ENCODE data around the gene THBS1.

THBS1 gene

DNA sequence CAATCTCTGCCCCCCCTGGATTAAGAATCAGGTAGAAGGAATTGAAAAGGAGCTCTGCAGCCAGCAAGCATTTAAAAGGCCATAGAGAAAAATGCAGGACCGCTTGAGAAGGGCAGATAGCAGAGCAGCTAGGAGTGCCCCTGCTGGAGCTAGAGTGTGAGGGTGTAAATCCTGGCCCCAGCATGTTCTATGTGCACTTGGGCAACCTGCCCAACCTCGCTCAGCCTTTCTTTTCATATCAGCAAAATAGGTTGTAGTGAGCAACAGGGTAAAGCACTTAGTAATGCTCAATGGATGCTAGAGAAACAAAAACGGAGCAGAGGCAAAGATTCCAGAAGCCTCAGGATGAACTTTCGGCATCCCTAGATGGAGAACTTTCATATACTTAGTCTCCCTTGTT, 25.0 kb upstream of the THBS1 start:
- no peak for TF ChIP-seq CTCF (IDR thresholded peaks at IDR 0.05)
- Histone ChIP-seq H3K9me3 (no peaks in the 10 kb centered on the region), H3K36me3 (no peaks in the 10 kb centered on the region), H3K4me1 (ENCODE audit: control insufficient read depth in 1 of 2, insufficient read depth in 1 of 2, low read depth in 1 of 2, low read length in 1 of 2) (peaks cover 11 to 13% of the 10 kb centered on the region in 2 experiments), H3K27me3 (peaks cover 73% of the 10 kb centered on the region), H3K4me3 (ENCODE audit: low read depth in 1 of 2, low read length in 1 of 2) (no peak overlapping the region), H3K27ac (no peak overlapping the region)

DNA sequence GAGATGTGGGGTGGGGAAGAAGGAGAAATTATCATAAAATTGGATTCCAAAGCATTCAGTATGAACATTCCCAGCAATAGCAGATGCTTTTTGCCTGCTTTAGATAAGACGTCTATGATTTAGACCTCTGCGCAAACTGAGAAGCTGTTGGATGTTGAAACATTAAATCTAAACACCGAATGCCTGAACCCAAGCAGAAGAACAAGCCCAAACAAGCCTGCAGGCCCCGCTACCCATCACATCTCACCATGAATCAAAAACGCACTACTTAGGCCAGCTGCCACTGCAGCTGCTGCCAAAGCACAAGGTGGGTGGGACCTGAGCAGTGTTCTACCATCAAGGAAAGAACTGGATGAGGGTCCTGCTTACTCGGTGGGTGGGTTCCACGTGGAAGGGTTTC, 24.4 kb upstream of the THBS1 start:
- H3K4me1 ChIP-seq (ENCODE audit: control insufficient read depth in 1 of 2, insufficient read depth in 1 of 2, low read depth in 1 of 2, low read length in 1 of 2): peaks cover 11 to 13% of the 10 kb centered on the region in 2 experiments
- H3K4me3 ChIP-seq (ENCODE audit: low read depth in 1 of 2, low read length in 1 of 2): no peak overlapping the region
- H3K9me3 ChIP-seq: no peaks in the 10 kb centered on the region
- no peaks in the 10 kb centered on the region for H3K36me3 ChIP-seq
- no peak overlapping the region for H3K27ac ChIP-seq
- peaks cover 72% of the 10 kb centered on the region for H3K27me3 ChIP-seq
- no peak for TF ChIP-seq CTCF (IDR thresholded peaks at IDR 0.05)

- Histone ChIP-seq H3K36me3 (no peaks in the 10 kb centered on the region), H3K4me1 (ENCODE audit: control insufficient read depth in 1 of 2, insufficient read depth in 1 of 2, low read depth in 1 of 2, low read length in 1 of 2) (peaks cover 0 to under 1% of the 10 kb centered on the region in 2 experiments)
These were observed 22.5 kb upstream of the THBS1 start for GRCh38 chr15:39558421-39558820.

DNA sequence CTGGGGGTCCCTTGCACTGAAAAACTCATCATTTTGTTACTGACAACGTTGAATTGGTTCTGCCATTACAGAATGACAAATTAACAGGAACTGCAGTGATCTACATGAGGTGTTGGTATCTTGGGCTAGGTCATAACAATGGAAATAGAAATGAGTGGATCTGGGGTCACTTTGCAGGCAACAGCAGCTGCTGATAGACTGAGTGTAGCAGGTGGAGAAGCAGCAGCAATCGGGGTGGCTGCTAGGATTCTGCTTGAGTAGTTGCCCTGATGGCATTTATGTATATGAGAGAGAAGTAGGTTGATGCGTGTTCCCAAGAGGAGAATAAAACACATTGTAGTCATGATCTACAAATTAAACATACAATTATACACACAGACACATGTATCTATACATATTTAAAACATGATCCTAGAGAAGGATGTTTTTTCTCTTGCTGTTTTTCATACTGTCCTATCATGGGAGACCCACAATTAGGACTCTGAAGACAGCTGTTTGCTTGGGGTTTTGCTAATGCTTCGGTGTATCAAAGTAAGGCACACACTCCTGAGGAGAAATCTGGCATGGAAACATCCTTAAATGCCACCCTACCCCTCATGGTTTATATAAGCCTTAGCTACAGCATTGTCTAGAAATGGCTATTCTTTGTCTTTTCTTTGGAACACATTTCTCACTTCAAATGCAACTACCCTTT, 15.8 kb upstream of the THBS1 start:
- H3K4me1 ChIP-seq (ENCODE audit: control insufficient read depth in 1 of 2, insufficient read depth in 1 of 2, low read depth in 1 of 2, low read length in 1 of 2): no peaks in the 10 kb centered on the region
- H3K4me3 ChIP-seq (ENCODE audit: low read depth in 1 of 2, low read length in 1 of 2): no peak overlapping the region
- H3K9me3 ChIP-seq: no peaks in the 10 kb centered on the region
- peaks cover 65% of the 10 kb centered on the region for H3K27me3 ChIP-seq
- no peak overlapping the region for H3K27ac ChIP-seq
- no peaks in the 10 kb centered on the region for H3K36me3 ChIP-seq
- TF ChIP-seq CTCF (IDR thresholded peaks at IDR 0.05): no peak

More at GRCh38 chr15:39558421-39558820, 22.5 kb upstream of the THBS1 start:
- no peak overlapping the region for H3K27ac ChIP-seq
- H3K4me3 ChIP-seq (ENCODE audit: low read depth in 1 of 2, low read length in 1 of 2): no peak overlapping the region
- H3K9me3 ChIP-seq: no peaks in the 10 kb centered on the region
- no peak for TF ChIP-seq CTCF (IDR thresholded peaks at IDR 0.05)
- H3K27me3 ChIP-seq: peaks cover 78% of the 10 kb centered on the region

GRCh38 chr15:39565851-39566250, 15.0 kb upstream of the THBS1 start:
- peaks cover 68% of the 10 kb centered on the region for H3K27me3 ChIP-seq
- H3K4me3 ChIP-seq (ENCODE audit: low read depth in 1 of 2, low read length in 1 of 2): no peak overlapping the region
- H3K36me3 ChIP-seq: no peaks in the 10 kb centered on the region
- H3K4me1 ChIP-seq (ENCODE audit: control insufficient read depth in 1 of 2, insufficient read depth in 1 of 2, low read depth in 1 of 2, low read length in 1 of 2): no peaks in the 10 kb centered on the region
- no peak for TF ChIP-seq CTCF (IDR thresholded peaks at IDR 0.05)
- no peaks in the 10 kb centered on the region for H3K9me3 ChIP-seq
- no peak overlapping the region for H3K27ac ChIP-seq
